ENCODE measurements around the gene ARL17B. TPM values are rescaled to one million over a fixed set of nuclear protein-coding genes. Genes with fewer than 3 reads are reported as not detected.
"Not testable (repeated sequence)": the region's sequence is repeated elsewhere in the genome, so short reads cannot be mapped to it uniquely, and the experiment has no call there.

The ARL17B gene
- total and polyA plus RNA-seq, 2 donors from 2014 or later: 10.1 to 22.0 TPM

GRCh38 chr17:46266656-46267544, 94.7 kb downstream of the ARL17B start:
- TF ChIP-seq CTCF (IDR thresholded peaks at IDR 0.05; ENCODE audit: borderline replicate concordance, extremely low read depth, insufficient read depth): no peak
- Histone ChIP-seq H3K4me1 (ENCODE audit: control insufficient read depth in 2 of 3, insufficient read depth in 2 of 3, low read depth in 1 of 3, low read length in 3 of 3) (peaks cover 0 to 3% (median 0%) of the 10 kb centered on the region in 3 donors), H3K36me3 (ENCODE audit: control insufficient read depth in 2 of 3, insufficient read depth in 3 of 3, low read length in 3 of 3) (no peaks in the 10 kb centered on the region), H3K4me3 (ENCODE audit: low read length in 3 of 3) (peak overlapping the region; percentile 71 to 97 (median 81)), H3K9me3 (ENCODE audit: control insufficient read depth in 2 of 3, insufficient read depth in 1 of 3, low read length in 3 of 3) (no peaks in the 10 kb centered on the region), H3K9ac (ENCODE audit: low read length in 3 of 3) (peak overlapping the region; percentile 62 to 93 (median 80)), H3K27ac (ENCODE audit: low read depth in 2 of 2, low read length in 2 of 2) (peak overlapping the region; percentile 80 to 92), H3K27me3 (ENCODE audit: control insufficient read depth, insufficient read depth, low read length) (no peaks in the 10 kb centered on the region)
- intact Hi-C loops (cut with DNase I): no loop called here
- FAIRE-seq (no peak), DNase-seq (peak; percentile 85 to 96 (median 91))

- DNase-seq: peak in 2 of 5 donors; percentile 20 to 56
- H3K36me3 ChIP-seq (ENCODE audit: control insufficient read depth in 2 of 3, insufficient read depth in 3 of 3, low read length in 3 of 3); H3K27me3 ChIP-seq (ENCODE audit: control insufficient read depth, insufficient read depth, low read length); FAIRE-seq; intact Hi-C loops (cut with DNase I); H3K4me1 ChIP-seq (ENCODE audit: control insufficient read depth in 2 of 3, insufficient read depth in 2 of 3, low read depth in 1 of 3, low read length in 3 of 3); H3K9me3 ChIP-seq (ENCODE audit: control insufficient read depth in 2 of 3, insufficient read depth in 1 of 3, low read length in 3 of 3): not testable (repeated sequence)
- H3K9ac ChIP-seq (ENCODE audit: low read length in 3 of 3): peak overlapping the region in 2 of 3 donors; percentile 80 to 83
- H3K27ac ChIP-seq (ENCODE audit: low read depth in 2 of 2, low read length in 2 of 2): peak overlapping the region; percentile 65 to 80
- peak overlapping the region; percentile 8 to 65 (median 63) for H3K4me3 ChIP-seq (ENCODE audit: low read length in 3 of 3)
Observed at GRCh38 chr17:46266063-46266655, 95.4 kb downstream of the ARL17B start.

GRCh38 chr17:46264456-46265198, 96.9 kb downstream of the ARL17B start:
- no peak overlapping the region for H3K27ac ChIP-seq (ENCODE audit: low read depth in 2 of 2, low read length in 2 of 2)
- peaks cover 0 to 3% (median 0%) of the 10 kb centered on the region in 3 donors for H3K4me1 ChIP-seq (ENCODE audit: control insufficient read depth in 2 of 3, insufficient read depth in 2 of 3, low read depth in 1 of 3, low read length in 3 of 3)
- no peaks in the 10 kb centered on the region for H3K36me3 ChIP-seq (ENCODE audit: control insufficient read depth in 2 of 3, insufficient read depth in 3 of 3, low read length in 3 of 3)
- no peaks in the 10 kb centered on the region for H3K27me3 ChIP-seq (ENCODE audit: control insufficient read depth, insufficient read depth, low read length)
- no peak for TF ChIP-seq CTCF (IDR thresholded peaks at IDR 0.05; ENCODE audit: borderline replicate concordance, extremely low read depth, insufficient read depth)
- H3K9ac ChIP-seq (ENCODE audit: low read length in 3 of 3): no peak overlapping the region
- H3K4me3 ChIP-seq (ENCODE audit: low read length in 3 of 3): no peak overlapping the region
- no peaks in the 10 kb centered on the region for H3K9me3 ChIP-seq (ENCODE audit: control insufficient read depth in 2 of 3, insufficient read depth in 1 of 3, low read length in 3 of 3)
- intact Hi-C loops (cut with DNase I): no loop called here
- FAIRE-seq (no peak), DNase-seq (no peak)

All from kidney (tissue), 14 donors.